ENCODE results near the gene ADAMTS10.
"Not testable (repeated sequence)": the region's sequence is repeated elsewhere in the genome, so short reads cannot be mapped to it uniquely, and the experiment has no call there.

Gene ADAMTS10

GRCh38 chr19:8573316-8573715, 37.2 kb downstream of the ADAMTS10 start:
- Histone ChIP-seq H3K36me3 (ENCODE audit: insufficient read depth, low read depth, low read length) (no peaks in the 10 kb centered on the region), H3K9me3 (ENCODE audit: insufficient read depth, low read depth, low read length) (no peaks in the 10 kb centered on the region), H3K4me1 (ENCODE audit: insufficient read depth, low read length) (peaks cover 10% of the 10 kb centered on the region; the same call in 1 of the 2 replicates), H3K27me3 (ENCODE audit: insufficient read depth, low read length) (no peaks in the 10 kb centered on the region), H3K9ac (ENCODE audit: low read depth, low read length) (no peak overlapping the region), H3K27ac (ENCODE audit: low read length) (no peak overlapping the region), H3K4me3 (ENCODE audit: low read length) (no peak overlapping the region)

- Histone ChIP-seq H3K4me3 (ENCODE audit: low read length) (no peak overlapping the region), H3K9me3 (ENCODE audit: insufficient read depth, low read depth, low read length) (no peaks in the 10 kb centered on the region), H3K27me3 (ENCODE audit: insufficient read depth, low read length) (no peaks in the 10 kb centered on the region), H3K9ac (ENCODE audit: low read depth, low read length) (no peak overlapping the region), H3K36me3 (ENCODE audit: insufficient read depth, low read depth, low read length) (no peaks in the 10 kb centered on the region), H3K4me1 (ENCODE audit: insufficient read depth, low read length) (0 out of 2 replicates have a peak, but pooled peaks cover 3% of the 10 kb centered on the region), H3K27ac (ENCODE audit: low read length) (no peak overlapping the region)
These were observed 39.5 kb downstream of the ADAMTS10 start for GRCh38 chr19:8571006-8571411.

- Histone ChIP-seq H3K9ac (ENCODE audit: low read depth, low read length) (no peak overlapping the region), H3K36me3 (ENCODE audit: insufficient read depth, low read depth, low read length) (no peaks in the 10 kb centered on the region), H3K4me3 (ENCODE audit: low read length) (no peak overlapping the region), H3K9me3 (ENCODE audit: insufficient read depth, low read depth, low read length) (no peaks in the 10 kb centered on the region), H3K27me3 (ENCODE audit: insufficient read depth, low read length) (no peaks in the 10 kb centered on the region), H3K27ac (ENCODE audit: low read length) (no peak overlapping the region), H3K4me1 (ENCODE audit: insufficient read depth, low read length) (no peaks in the 10 kb centered on the region)
These were observed 41.3 kb downstream of the ADAMTS10 start for GRCh38 chr19:8569066-8569771.

- Histone ChIP-seq H3K9ac (ENCODE audit: low read depth, low read length) (no peak overlapping the region), H3K27me3 (ENCODE audit: insufficient read depth, low read length) (no peaks in the 10 kb centered on the region), H3K36me3 (ENCODE audit: insufficient read depth, low read depth, low read length) (no peaks in the 10 kb centered on the region), H3K27ac (ENCODE audit: low read length) (no peak overlapping the region), H3K4me3 (ENCODE audit: low read length) (no peak overlapping the region), H3K4me1 (ENCODE audit: insufficient read depth, low read length) (no peaks in the 10 kb centered on the region), H3K9me3 (ENCODE audit: insufficient read depth, low read depth, low read length) (no peaks in the 10 kb centered on the region)
These were observed 42.9 kb downstream of the ADAMTS10 start for GRCh38 chr19:8567522-8568172.

- Histone ChIP-seq H3K4me1 (ENCODE audit: insufficient read depth, low read length) (no peaks in the 10 kb centered on the region), H3K4me3 (ENCODE audit: low read length) (no peak overlapping the region), H3K36me3 (ENCODE audit: insufficient read depth, low read depth, low read length) (no peaks in the 10 kb centered on the region), H3K9me3 (ENCODE audit: insufficient read depth, low read depth, low read length) (no peaks in the 10 kb centered on the region), H3K27ac (ENCODE audit: low read length) (no peak overlapping the region), H3K9ac (ENCODE audit: low read depth, low read length) (no peak overlapping the region), H3K27me3 (ENCODE audit: insufficient read depth, low read length) (no peaks in the 10 kb centered on the region)
These were observed 43.7 kb downstream of the ADAMTS10 start for GRCh38 chr19:8566855-8567254.

GRCh38 chr19:8564866-8565265, 45.6 kb downstream of the ADAMTS10 start:
- not testable (repeated sequence) for H3K9ac ChIP-seq (ENCODE audit: low read depth, low read length); H3K9me3 ChIP-seq (ENCODE audit: insufficient read depth, low read depth, low read length); H3K4me3 ChIP-seq (ENCODE audit: low read length); H3K36me3 ChIP-seq (ENCODE audit: insufficient read depth, low read depth, low read length); H3K27ac ChIP-seq (ENCODE audit: low read length); H3K27me3 ChIP-seq (ENCODE audit: insufficient read depth, low read length); H3K4me1 ChIP-seq (ENCODE audit: insufficient read depth, low read length)

- Histone ChIP-seq H3K4me1 (ENCODE audit: insufficient read depth, low read length) (no peaks in the 10 kb centered on the region), H3K27me3 (ENCODE audit: insufficient read depth, low read length) (no peaks in the 10 kb centered on the region), H3K9me3 (ENCODE audit: insufficient read depth, low read depth, low read length) (no peaks in the 10 kb centered on the region), H3K36me3 (ENCODE audit: insufficient read depth, low read depth, low read length) (no peaks in the 10 kb centered on the region), H3K27ac (ENCODE audit: low read length) (no peak overlapping the region), H3K9ac (ENCODE audit: low read depth, low read length) (no peak overlapping the region), H3K4me3 (ENCODE audit: low read length) (no peak overlapping the region)
These were observed 49.3 kb downstream of the ADAMTS10 start for GRCh38 chr19:8561075-8561764.

- Histone ChIP-seq H3K4me1 (ENCODE audit: insufficient read depth, low read length) (no peaks in the 10 kb centered on the region), H3K4me3 (ENCODE audit: low read length) (no peak overlapping the region), H3K9me3 (ENCODE audit: insufficient read depth, low read depth, low read length) (no peaks in the 10 kb centered on the region), H3K27ac (ENCODE audit: low read length) (no peak overlapping the region), H3K36me3 (ENCODE audit: insufficient read depth, low read depth, low read length) (no peaks in the 10 kb centered on the region), H3K9ac (ENCODE audit: low read depth, low read length) (no peak overlapping the region; the same call in 1 of the 2 replicates), H3K27me3 (ENCODE audit: insufficient read depth, low read length) (no peaks in the 10 kb centered on the region)
These were observed 52.2 kb downstream of the ADAMTS10 start for GRCh38 chr19:8558325-8558724.

- Histone ChIP-seq H3K4me1 (ENCODE audit: insufficient read depth, low read length) (no peaks in the 10 kb centered on the region), H3K9me3 (ENCODE audit: insufficient read depth, low read depth, low read length) (no peaks in the 10 kb centered on the region), H3K27ac (ENCODE audit: low read length) (no peak overlapping the region), H3K27me3 (ENCODE audit: insufficient read depth, low read length) (no peaks in the 10 kb centered on the region), H3K36me3 (ENCODE audit: insufficient read depth, low read depth, low read length) (no peaks in the 10 kb centered on the region), H3K4me3 (ENCODE audit: low read length) (no peak overlapping the region), H3K9ac (ENCODE audit: low read depth, low read length) (no peak overlapping the region)
These were observed 52.8 kb downstream of the ADAMTS10 start for GRCh38 chr19:8557642-8558238.

- H3K27me3 ChIP-seq (ENCODE audit: insufficient read depth, low read length); H3K4me1 ChIP-seq (ENCODE audit: insufficient read depth, low read length); H3K9me3 ChIP-seq (ENCODE audit: insufficient read depth, low read depth, low read length); H3K9ac ChIP-seq (ENCODE audit: low read depth, low read length); H3K4me3 ChIP-seq (ENCODE audit: low read length); H3K27ac ChIP-seq (ENCODE audit: low read length); H3K36me3 ChIP-seq (ENCODE audit: insufficient read depth, low read depth, low read length): not testable (repeated sequence)
These were observed 56.8 kb downstream of the ADAMTS10 start for GRCh38 chr19:8553729-8554128.

GRCh38 chr19:8552810-8553209, 57.7 kb downstream of the ADAMTS10 start:
- H3K36me3 ChIP-seq (ENCODE audit: insufficient read depth, low read depth, low read length): no peaks in the 10 kb centered on the region
- H3K9ac ChIP-seq (ENCODE audit: low read depth, low read length): no peak overlapping the region

More at GRCh38 chr19:8552810-8553209, 57.7 kb downstream of the ADAMTS10 start:
- no peaks in the 10 kb centered on the region for H3K27me3 ChIP-seq (ENCODE audit: insufficient read depth, low read length)
- H3K4me3 ChIP-seq (ENCODE audit: low read length): no peak overlapping the region
- no peak overlapping the region for H3K27ac ChIP-seq (ENCODE audit: low read length)
- no peaks in the 10 kb centered on the region for H3K4me1 ChIP-seq (ENCODE audit: insufficient read depth, low read length)
- H3K9me3 ChIP-seq (ENCODE audit: insufficient read depth, low read depth, low read length): no peaks in the 10 kb centered on the region
